HCT116 (cell line): Measurements from ENCODE around the gene S1PR1. TPM values are rescaled to one million over a fixed set of nuclear protein-coding genes. Genes with fewer than 3 reads are reported as not detected.

Experiments
- ATAC-seq: fragments of 200-7000 bp; cut with Tn5 transposase; 2 replicates; pipeline ENCODE4 v1.9.1; 2020; ENCODE audit warnings: mild to moderate bottlenecking, moderate library complexity
- BruUV-seq: library from RNA; stranded (reverse); fragments of 400-500 nt; replicated peaks from 2 replicates; lab custom pipeline; 2021; lab: Mats Ljungman, UMichigan
- CTCF ChIA-PET: fragments of 300-600 bp; sonication (Branson Sonifier 250); formaldehyde crosslinking; loops from one replicate; lab custom pipeline; 2021; ENCODE audit warnings: antibody characterized with exemption; lab: Charles Lee
- POLR2A ChIA-PET: fragments of 300-600, 350-600 bp; sonication (Branson Sonifier 250); formaldehyde crosslinking; loops from one replicate; lab custom pipeline; 2021; ENCODE audit warnings: antibody characterized with exemption; lab: Charles Lee
- RAD21 ChIA-PET, 2 experiments: fragments of 300-600 bp; sonication (Branson Sonifier 250); formaldehyde crosslinking; loops; one replicate each; lab custom pipeline; 2023; ENCODE audit warnings: low total read pairs in 2 of 2; ENCODE audit not compliant: uncharacterized antibody in 2 of 2, unreplicated experiment in 2 of 2, low non-redundant PET in 1 of 2; lab: Charles Lee
- DNase-seq: peaks from one replicate; pipeline ENCODE4 v3.0.0-alpha.2; 2010; ENCODE audit warnings: low read depth, low spot score
- H2AFZ ChIP-seq: fragments of 200-600 bp; shearing (Covaris generic), sonication (generic); 2 replicates; pipeline ENCODE4 v1.6.1; 2017; ENCODE audit warnings: low read depth, mixed run types, mixed read lengths, antibody characterized with exemption, low read length; ENCODE audit not compliant: poor library complexity, severe bottlenecking
- H3K27ac ChIP-seq: 2 replicates; pipeline ENCODE4 v1.5.1; 2012; ENCODE audit warnings: low read depth, low read length
- H3K27me3 ChIP-seq: fragments of 200-600 bp; sonication (generic); 2 replicates; pipeline ENCODE4 v1.6.1; 2016; ENCODE audit warnings: mixed run types, low read length, mixed read lengths; ENCODE audit not compliant: insufficient read depth
- H3K36me3 ChIP-seq, 2 experiments: fragments of 200-500 bp in 1 of 2; fragments of 200-600 bp in 1 of 2; sonication (Bioruptor generic) in 1 of 2; sonication (generic) in 1 of 2; 2 replicates each; pipeline versions ENCODE4 v1.5.1 to v1.6.1; 2014 to 2016; ENCODE audit warnings: low read length in 2 of 2, inconsistent platforms in 1 of 2, mixed read lengths in 1 of 2, mixed run types in 1 of 2; ENCODE audit not compliant: insufficient read depth in 2 of 2, control insufficient read depth in 1 of 2
- H3K4me1 ChIP-seq, 2 experiments: fragments of 200-600 bp in 1 of 2; sonication (generic) in 1 of 2; 2 replicates each; pipeline versions ENCODE4 v1.5.1 to v1.6.1; 2012 to 2017; ENCODE audit warnings: low read length in 2 of 2, inconsistent platforms in 1 of 2, mild to moderate bottlenecking in 1 of 2, mixed read lengths in 1 of 2, mixed run types in 1 of 2, moderate library complexity in 1 of 2; ENCODE audit not compliant: insufficient read depth in 2 of 2, control insufficient read depth in 1 of 2
- H3K4me2 ChIP-seq: fragments of 200-600 bp; sonication (generic); 2 replicates; pipeline ENCODE4 v1.6.1; 2017; ENCODE audit warnings: mixed run types, low read length, mixed read lengths
- H3K4me3 ChIP-seq, 2 experiments: fragments of 200-600 bp in 1 of 2; sonication (generic) in 1 of 2; replicated peaks in 1 of 2; 2 replicates each; pipeline ENCODE4 v1.5.1; 2011 to 2016; ENCODE audit warnings: low read length in 2 of 2, control low read depth in 1 of 2, low read depth in 1 of 2, mild to moderate bottlenecking in 1 of 2, mixed read lengths in 1 of 2, mixed run types in 1 of 2
- H3K79me2 ChIP-seq: fragments of 200-600 bp; sonication (generic); 2 replicates; pipeline ENCODE4 v1.6.1; 2017; ENCODE audit warnings: mild to moderate bottlenecking, mixed run types, low read length, moderate library complexity, mixed read lengths; ENCODE audit not compliant: insufficient read depth
- H3K9ac ChIP-seq: fragments of 200-600 bp; sonication (generic); 2 replicates; pipeline ENCODE4 v1.6.1; 2016; ENCODE audit warnings: low read length, mixed read lengths
- H3K9me2 ChIP-seq: fragments of 200-600 bp; sonication (generic), shearing (Covaris generic); 2 replicates; pipeline ENCODE4 v1.6.1; 2017; ENCODE audit warnings: mixed run types, mild to moderate bottlenecking, moderate library complexity; ENCODE audit not compliant: insufficient read depth
- H3K9me3 ChIP-seq, 2 experiments: fragments of 200-500 bp in 1 of 2; fragments of 200-600 bp in 1 of 2; sonication (Bioruptor generic) in 1 of 2; sonication (generic) in 1 of 2; 2 replicates each; pipeline ENCODE4 v1.6.1; 2014 to 2017; ENCODE audit warnings: low read length in 2 of 2, mixed read lengths in 2 of 2, inconsistent platforms in 1 of 2, low read depth in 1 of 2, mild to moderate bottlenecking in 1 of 2, mixed run types in 1 of 2, moderate library complexity in 1 of 2; ENCODE audit not compliant: control insufficient read depth in 1 of 2, insufficient read depth in 1 of 2
- H4K20me1 ChIP-seq: fragments of 200-600 bp; sonication (generic), shearing (Covaris generic); 2 replicates; pipeline ENCODE4 v1.6.1; 2017; ENCODE audit warnings: mixed run types, mild to moderate bottlenecking, moderate library complexity; ENCODE audit not compliant: insufficient read depth
- ATF3 ChIP-seq: IDR thresholded peaks from 2 replicates; pipeline ENCODE4 v1.6.1; 2012
- CBX3 ChIP-seq: IDR thresholded peaks from 2 replicates; pipeline ENCODE4 v1.6.1; 2012; ENCODE audit warnings: low read depth
- EGR1 ChIP-seq: IDR thresholded peaks from 2 replicates; pipeline ENCODE4 v1.6.1; 2012; ENCODE audit warnings: low read depth
- EZH2phosphoT487 ChIP-seq: fragments of 200-600 bp; IDR thresholded peaks from 2 replicates; pipeline ENCODE4 v1.6.1; 2018; ENCODE audit warnings: antibody characterized with exemption, borderline replicate concordance
- FOSL1 ChIP-seq: IDR thresholded peaks from 2 replicates; pipeline ENCODE4 v1.6.1; 2012; ENCODE audit warnings: low read depth
- JUND ChIP-seq: IDR thresholded peaks from 2 replicates; pipeline ENCODE4 v1.6.1; 2012
- POLR2A ChIP-seq: IDR thresholded peaks from 2 replicates; pipeline ENCODE4 v1.7.0; 2011; ENCODE audit warnings: borderline replicate concordance; ENCODE audit not compliant: insufficient read depth, insufficient read length; ENCODE audit errors: extremely low read depth
- POLR2AphosphoS5 ChIP-seq: IDR thresholded peaks from 2 replicates; pipeline ENCODE4 v1.6.1; 2011; ENCODE audit warnings: mild to moderate bottlenecking, low read depth, low read length, moderate library complexity
- RAD21 ChIP-seq: IDR thresholded peaks from 2 replicates; pipeline ENCODE4 v1.6.1; 2012; ENCODE audit warnings: low read depth, mild to moderate bottlenecking
- REST ChIP-seq: IDR thresholded peaks from 2 replicates; pipeline ENCODE4 v1.6.1; 2012; ENCODE audit warnings: low read depth
- SIN3A ChIP-seq: IDR thresholded peaks from 2 replicates; pipeline ENCODE4 v1.6.1; 2012; ENCODE audit warnings: low read depth
- SP1 ChIP-seq: IDR thresholded peaks from 2 replicates; pipeline ENCODE4 v1.6.1; 2012; ENCODE audit warnings: low read depth
- YY1 ChIP-seq: IDR thresholded peaks from 2 replicates; pipeline ENCODE4 v1.6.1; 2011; ENCODE audit warnings: low read length, low read depth, moderate library complexity, mild to moderate bottlenecking; ENCODE audit not compliant: insufficient replicate concordance; ENCODE audit errors: extremely low read depth
- ZFX ChIP-seq: fragments of 450-650 bp; IDR thresholded peaks from 2 replicates; pipeline ENCODE4 v1.6.1; 2017
- intact Hi-C: fragments of 100-400 bp; cut with micrococcal nuclease; formaldehyde crosslinking; loops from 2 replicates; pipeline ENCODE4 v1.10.0; 2022
- total RNA-seq: library from RNA; stranded (reverse); gene quantifications from one replicate; pipeline ENCODE4 v1.2.1, GENCODE V29; 2021; ENCODE audit not compliant: unreplicated experiment

S1PR1 gene
- total RNA-seq, 1 experiment from 2014 or later = 0.61 TPM

GRCh38 chr1:101284622-101285218 lies 47.9 kb downstream of the S1PR1 start:
- CTCF ChIA-PET = no interaction called here
- no peak for ATAC-seq

GRCh38 chr1:101285922-101286570 lies 49.2 kb downstream of the S1PR1 start:
- no TSS peak for BruUV-seq
- RAD21 ChIA-PET = interaction anchor here in 1 of 2 experiments (0.7 kb wide), 1 partner anchor 346 kb away, joined by 3 read pairs; no protein-coding TSS in a partner anchor

More at GRCh38 chr1:101284622-101285218, 47.9 kb downstream of the S1PR1 start:
- DNase-seq = no peak
- BruUV-seq = no TSS peak
- no peak overlapping the region for H3K4me2 ChIP-seq
- H2AFZ ChIP-seq = no peak overlapping the region
- POLR2A ChIA-PET = no interaction called here
- peaks cover 4% of the 10 kb centered on the region; the same call in 1 of the 2 replicates for H3K27me3 ChIP-seq
- TF ChIP-seq FOSL1 (no peak), POLR2AphosphoS5 (no peak), RAD21 (no peak), ZFX (no peak), ATF3 (no peak), YY1 (no peak)
- TF ChIP-seq, all 23 proteins: peak for 0
- H3K4me1 ChIP-seq = peaks cover 0 to 3% of the 10 kb centered on the region in 2 experiments; a peak in 1 of 4 replicates
- H4K20me1 ChIP-seq = no peaks in the 10 kb centered on the region
- H3K9me3 ChIP-seq = no peaks in the 10 kb centered on the region
- no peaks in the 10 kb centered on the region for H3K9me2 ChIP-seq
- H3K9ac ChIP-seq = no peak overlapping the region
- H3K4me3 ChIP-seq = no peak overlapping the region
- intact Hi-C loops = loop anchor here (5.0 to 10.0 kb wide), 2 partner anchors 260 to 822 kb away; partner anchors contain the start of gene DPH5
- RAD21 ChIA-PET = no interaction called here
- H3K27ac ChIP-seq = no peak overlapping the region
- no peaks in the 10 kb centered on the region for H3K79me2 ChIP-seq
- H3K36me3 ChIP-seq = no peaks in the 10 kb centered on the region

More at GRCh38 chr1:101285922-101286570, 49.2 kb downstream of the S1PR1 start:
- no peaks in the 10 kb centered on the region for H3K9me2 ChIP-seq
- H3K27ac ChIP-seq = no peak overlapping the region
- ATAC-seq (no peak), DNase-seq (no peak)
- H4K20me1 ChIP-seq = no peaks in the 10 kb centered on the region
- intact Hi-C loops = loop anchor here (5.0 to 10.0 kb wide), 2 partner anchors 261 to 824 kb away; partner anchors contain the start of gene DPH5
- H3K27me3 ChIP-seq = no peaks in the 10 kb centered on the region; the same call in 1 of the 2 replicates
- H2AFZ ChIP-seq = no peak overlapping the region
- peaks cover 0 to 3% of the 10 kb centered on the region in 2 experiments; a peak in 1 of 4 replicates for H3K4me1 ChIP-seq
- H3K4me2 ChIP-seq = no peak overlapping the region
- TF ChIP-seq JUND = no peak
- TF ChIP-seq SP1 = no peak
- no peak for TF ChIP-seq POLR2A
- no peak for TF ChIP-seq EGR1
- TF ChIP-seq CBX3 = no peak
- TF ChIP-seq EZH2phosphoT487 = no peak
- TF ChIP-seq POLR2AphosphoS5 = no peak
- no peak for TF ChIP-seq SIN3A
- TF ChIP-seq REST = no peak
- no peak overlapping the region for H3K4me3 ChIP-seq
- ChIA-PET CTCF (no interaction called here), POLR2A (no interaction called here)
- no peaks in the 10 kb centered on the region for H3K79me2 ChIP-seq
- no peak overlapping the region for H3K9ac ChIP-seq
- H3K9me3 ChIP-seq = no peaks in the 10 kb centered on the region
- no peaks in the 10 kb centered on the region for H3K36me3 ChIP-seq
